NCI-H1436 treated with DMSO at 0.1 percent for 48 hours (cell line): ENCODE results near the gene STAM2.
A peak's percentile ranks its signal among the peaks of the same experiment; 100 is the strongest.
"Not testable (repeated sequence)": the region's sequence is repeated elsewhere in the genome, so short reads cannot be mapped to it uniquely, and the experiment has no call there.

ENCODE experiments used
- DNase-seq: peaks from one replicate; lab custom pipeline; 2025; lab: John Stamatoyannopoulos, UW

The STAM2 gene

DNA sequence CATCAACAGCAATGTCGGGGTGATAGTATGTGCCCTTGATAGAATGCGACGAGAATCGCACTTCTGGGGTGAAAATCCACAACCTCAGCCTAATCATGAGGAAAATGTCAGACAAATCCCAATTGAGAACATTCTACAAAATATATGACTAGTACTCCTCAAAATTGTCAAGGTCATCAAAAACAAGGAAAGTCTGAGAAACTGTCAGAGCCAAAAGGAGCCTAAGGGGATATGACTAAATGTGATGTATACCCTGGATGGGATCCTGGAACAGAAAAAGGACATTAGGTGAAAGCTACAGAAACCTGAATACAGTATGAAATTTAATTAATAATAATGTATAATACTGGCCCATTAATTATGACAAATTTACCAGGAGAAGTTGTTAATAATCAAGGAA lies 69.1 kb downstream of the STAM2 start:
- DNase-seq = no peak

GRCh38 chr2:152103271-152103670 lies 72.3 kb downstream of the STAM2 start:
- no peak for DNase-seq

DNA sequence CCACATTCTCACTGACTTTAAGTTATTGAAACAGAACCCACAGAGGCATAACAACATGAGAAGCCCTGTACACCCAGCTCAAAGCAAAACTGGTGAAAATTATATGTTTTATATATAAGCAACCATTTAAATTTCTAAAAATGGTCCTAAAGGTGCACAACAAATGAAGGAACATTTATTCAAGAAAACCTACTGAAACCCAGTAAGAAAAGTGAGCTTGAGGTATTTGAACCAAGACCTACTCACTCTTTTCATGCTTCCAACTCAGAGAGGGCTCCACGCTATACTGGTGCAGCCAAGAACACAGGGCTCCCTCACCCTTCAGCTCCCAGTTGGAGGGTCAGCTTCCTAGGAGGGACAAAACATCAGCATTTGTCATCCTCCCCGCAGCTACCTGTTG lies 74.6 kb downstream of the STAM2 start:
- DNase-seq = no peak

- DNase-seq = no peak
These were observed 76.1 kb downstream of the STAM2 start for GRCh38 chr2:152099367-152100050.

DNA sequence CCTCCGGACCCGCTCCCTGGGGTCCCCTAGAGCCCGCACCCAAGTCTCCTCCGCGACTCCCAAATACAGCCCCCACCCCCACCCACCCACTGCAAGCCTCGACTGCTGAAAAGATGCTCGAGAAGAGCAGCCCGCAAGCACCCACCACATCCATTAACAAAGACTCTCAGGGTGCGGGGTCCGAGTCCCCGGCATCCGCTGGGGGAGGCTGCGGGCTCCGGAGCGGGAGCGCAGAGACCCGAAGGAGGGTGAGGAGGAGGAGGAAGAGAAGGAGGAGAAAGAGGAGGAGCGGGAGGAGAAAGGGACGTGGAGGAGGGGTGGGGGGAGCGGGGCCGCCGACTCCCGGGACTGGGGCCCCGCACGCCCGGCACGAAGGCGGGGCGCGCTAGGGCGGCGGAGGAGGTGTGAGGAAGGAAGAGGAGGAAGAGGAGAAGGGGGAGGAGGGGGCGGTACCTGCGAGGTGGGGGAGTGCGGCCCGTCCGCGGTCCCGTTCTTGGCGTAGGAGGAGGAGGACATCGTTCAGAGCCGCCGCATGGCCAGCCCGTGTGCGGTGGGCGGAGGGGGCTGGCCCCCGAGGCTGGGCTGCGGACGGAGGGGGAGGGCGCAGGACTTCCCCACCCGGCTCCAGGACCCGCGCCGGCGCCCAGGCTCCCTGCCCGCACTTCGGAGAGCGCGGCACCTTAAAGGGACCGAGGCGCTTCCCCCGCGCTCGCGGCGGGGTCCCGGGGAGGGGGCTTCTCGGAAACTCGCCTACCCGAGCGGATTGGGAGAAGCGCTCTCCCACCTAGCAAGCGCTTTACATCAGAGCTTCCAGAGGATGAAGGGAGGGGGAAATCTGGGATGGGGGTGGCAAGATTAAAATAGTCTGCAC lies 76.8 kb downstream of the STAM2 start, which contains the start of gene CACNB4:
Gene CACNB4, minus strand, starts transcription at position 549 of the 871 bp plus-strand sequence.
- DNase-seq = no peak

DNA sequence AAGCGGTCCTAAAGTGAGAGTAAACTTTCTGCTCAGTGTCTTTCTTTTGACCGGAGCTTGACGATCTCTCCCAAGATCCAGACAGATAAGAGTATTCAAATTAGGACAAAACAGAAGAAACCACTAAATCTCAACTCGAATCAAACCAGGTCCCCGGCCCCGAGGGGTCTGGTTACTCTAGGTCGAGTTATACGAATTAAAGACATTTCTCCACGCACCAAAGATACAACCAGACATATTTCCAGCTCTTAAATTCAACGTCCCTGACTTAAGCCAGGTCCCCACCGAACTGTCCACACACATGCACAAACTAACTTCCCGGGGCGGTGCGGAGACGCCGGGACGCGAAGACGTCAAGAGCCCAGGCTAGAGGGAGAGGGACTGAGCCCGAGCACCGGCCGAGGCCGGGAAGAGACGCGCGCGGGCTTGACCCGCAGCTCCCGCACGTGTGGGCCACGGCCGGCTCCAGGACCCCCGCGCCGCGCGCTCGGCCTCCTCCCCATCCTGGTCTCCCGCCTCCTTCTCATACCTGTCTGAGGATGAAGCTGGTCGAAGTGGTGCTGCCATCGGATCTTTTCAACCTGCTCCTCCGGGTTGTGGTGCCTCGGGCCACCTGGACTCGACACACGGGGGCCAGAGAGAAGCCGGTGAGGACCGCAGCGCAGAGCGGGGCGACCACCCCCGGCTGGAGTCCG lies 77.6 kb downstream of the STAM2 start:
- no peak for DNase-seq

- no peak for DNase-seq
These were observed 78.2 kb downstream of the STAM2 start for GRCh38 chr2:152097290-152097800.

DNA sequence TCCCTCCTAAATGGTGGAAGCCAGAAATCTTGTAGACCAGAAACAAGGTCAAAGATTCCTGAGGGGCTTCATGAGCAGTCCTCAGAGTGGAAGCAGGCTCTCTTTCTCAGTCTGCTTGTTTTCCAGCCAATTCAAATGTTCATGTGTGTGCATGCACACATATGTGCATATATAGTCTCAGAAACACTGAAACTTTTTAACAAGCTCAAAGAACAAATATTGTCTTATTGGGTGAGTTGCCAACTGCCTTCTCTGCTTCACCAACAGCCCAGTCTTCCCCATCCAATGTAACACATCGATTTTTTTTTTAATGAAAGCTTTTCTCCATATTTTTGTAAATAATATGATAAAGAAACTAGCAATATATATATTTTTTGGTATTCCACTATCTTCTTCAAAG lies 80.4 kb downstream of the STAM2 start:
- DNase-seq = no peak

- DNase-seq = no peak
These were observed 81.5 kb downstream of the STAM2 start for GRCh38 chr2:152094014-152094413.

DNA sequence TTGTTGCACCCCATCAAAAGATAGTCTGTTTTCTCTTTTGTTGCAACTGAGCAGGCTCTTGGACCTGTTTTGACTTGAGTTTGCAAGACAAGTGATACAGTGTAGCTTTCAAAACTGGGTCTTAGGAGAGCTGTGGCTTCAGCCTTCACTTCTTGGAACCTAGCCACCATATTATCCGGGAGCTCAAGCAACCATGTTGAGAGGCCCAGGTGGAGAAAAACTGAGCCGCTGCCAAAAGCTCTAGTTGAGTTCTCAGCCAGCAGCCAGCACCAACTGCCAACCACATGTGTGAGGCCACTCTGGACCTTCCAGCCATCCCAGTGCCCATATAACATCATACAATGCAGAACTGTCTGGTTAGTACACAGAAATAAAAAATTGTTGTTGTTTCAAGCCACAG lies 82.1 kb downstream of the STAM2 start:
- DNase-seq = no peak

DNA sequence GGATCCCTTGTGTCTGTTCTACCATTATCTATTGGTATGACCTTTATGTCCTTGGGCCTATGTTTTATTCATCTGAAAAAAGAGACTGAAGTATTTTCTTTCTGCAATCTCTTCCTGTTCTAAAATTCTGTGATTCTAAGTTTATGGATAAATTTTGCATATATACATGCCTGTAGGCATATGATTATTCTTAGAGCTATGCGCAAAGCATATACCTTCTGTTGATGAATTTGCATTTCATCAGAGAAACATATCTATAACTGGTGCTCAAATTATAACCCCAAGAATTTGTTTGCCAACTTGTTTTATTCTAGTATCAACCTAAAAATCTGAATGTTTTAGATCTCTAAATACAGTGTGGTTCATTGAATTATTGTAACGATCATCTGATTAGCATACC lies 83.5 kb downstream of the STAM2 start:
- no peak for DNase-seq

- not testable (repeated sequence) for DNase-seq
These were observed 84.8 kb downstream of the STAM2 start for GRCh38 chr2:152090726-152091125.

DNA sequence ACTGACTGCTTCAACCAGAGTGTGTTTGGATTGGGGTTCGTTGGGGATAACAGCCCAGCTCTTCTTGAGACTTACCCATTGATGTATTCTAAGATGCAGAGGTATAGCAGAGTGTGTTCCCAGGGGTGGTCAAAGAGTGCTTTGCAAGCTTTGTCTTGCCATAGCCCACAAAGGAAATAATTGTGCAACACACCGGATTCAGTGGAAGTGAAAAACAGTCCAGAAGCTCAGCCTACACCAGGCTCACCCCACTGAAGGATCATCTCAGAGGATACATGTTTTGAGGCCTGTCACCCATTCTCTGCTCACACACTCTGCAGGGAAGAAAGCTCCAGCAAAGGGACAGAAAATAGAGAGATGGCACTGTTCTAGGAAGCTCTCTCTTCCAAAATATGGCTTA lies 86.3 kb downstream of the STAM2 start:
- no peak for DNase-seq

- no peak for DNase-seq
These were observed 87.6 kb downstream of the STAM2 start for GRCh38 chr2:152088006-152088405.

- DNase-seq = peak; percentile 69
These were observed 89.3 kb downstream of the STAM2 start for GRCh38 chr2:152086231-152086630.

GRCh38 chr2:152084076-152084475 lies 91.5 kb downstream of the STAM2 start:
- DNase-seq = no peak

GRCh38 chr2:152083202-152083875 lies 92.2 kb downstream of the STAM2 start:
- no peak for DNase-seq

DNA sequence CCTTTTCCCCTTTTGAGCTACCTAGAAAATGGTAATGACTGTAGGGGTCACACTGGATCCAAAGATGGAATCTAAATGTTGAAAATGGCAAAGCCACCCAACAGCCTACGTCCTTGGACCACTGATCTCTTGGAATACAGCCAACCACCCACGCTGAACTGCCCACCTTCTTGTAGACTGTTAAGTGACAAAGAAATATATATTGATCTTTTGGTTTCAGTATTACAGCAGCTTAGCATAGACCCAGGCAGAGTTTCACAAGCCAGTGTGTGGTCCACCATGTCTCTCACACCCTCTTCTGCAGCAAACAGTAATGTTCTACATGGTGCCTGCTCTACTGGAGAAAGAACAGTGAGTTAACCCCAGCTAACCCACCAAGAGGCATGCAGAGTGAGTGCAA lies 96.9 kb downstream of the STAM2 start:
- DNase-seq = no peak

DNA sequence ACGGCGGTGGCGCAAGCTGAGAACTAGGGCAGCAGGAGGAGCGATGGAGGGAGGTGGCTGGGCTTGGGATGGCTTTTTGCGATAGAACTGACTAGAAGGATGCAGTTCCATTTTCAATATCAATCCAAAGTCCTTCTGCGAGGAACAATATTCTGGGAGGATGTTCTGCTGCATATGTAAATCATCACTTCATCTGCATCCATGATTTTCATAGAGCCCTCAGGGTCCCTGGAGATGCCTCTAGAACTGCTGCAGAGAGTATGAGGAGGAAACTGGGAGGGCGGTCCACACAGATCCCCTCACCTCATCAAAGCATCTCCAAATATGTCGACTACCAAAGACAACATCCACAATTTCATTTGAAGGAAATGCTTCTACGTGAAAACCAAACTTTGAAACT lies 97.5 kb downstream of the STAM2 start:
- DNase-seq = no peak

- DNase-seq = no peak
These were observed 100.0 kb downstream of the STAM2 start for GRCh38 chr2:152075461-152076050.

- DNase-seq = no peak
These were observed 103.6 kb downstream of the STAM2 start for GRCh38 chr2:152072011-152072410.

DNA sequence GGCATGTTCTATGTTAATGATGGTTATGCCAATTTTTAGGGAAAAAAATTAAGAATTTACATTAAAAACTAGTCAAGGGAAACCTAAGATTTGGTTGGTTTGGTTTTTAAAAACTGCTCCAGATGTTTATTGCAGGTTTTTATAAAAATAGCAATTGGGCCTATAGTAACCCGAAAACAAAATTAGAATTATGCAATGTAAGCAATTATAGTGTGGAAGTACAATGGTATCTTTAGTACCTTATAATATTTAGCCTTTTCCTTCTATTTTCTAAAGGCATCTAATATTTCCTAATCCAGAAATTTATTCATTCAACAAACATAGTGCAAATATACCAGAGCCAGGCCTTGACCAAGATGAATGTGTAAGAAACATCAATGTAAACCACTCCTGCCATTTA lies 104.0 kb downstream of the STAM2 start:
- no peak for DNase-seq
